Ishikawa (cell line): Measurements from ENCODE around the gene SFT2D3.

Experiments
- CEBPB ChIP-seq: IDR thresholded peaks from 2 replicates; pipeline ENCODE4 v1.6.1; 2012
- CREB1 ChIP-seq: IDR thresholded peaks from 2 replicates; pipeline ENCODE4 v1.6.1; 2012; ENCODE audit warnings: low read depth
- EP300 ChIP-seq: IDR thresholded peaks from 2 replicates; pipeline ENCODE4 v1.6.1; 2012; ENCODE audit warnings: borderline replicate concordance
- FOXM1 ChIP-seq: IDR thresholded peaks from 2 replicates; pipeline ENCODE4 v1.6.1; 2012; ENCODE audit warnings: low read depth, borderline replicate concordance
- MAX ChIP-seq: IDR thresholded peaks from 2 replicates; pipeline ENCODE4 v1.6.1; 2012
- NFIC ChIP-seq: IDR thresholded peaks from 2 replicates; pipeline ENCODE4 v1.6.1; 2012
- RAD21 ChIP-seq: IDR thresholded peaks from 2 replicates; pipeline ENCODE4 v1.6.1; 2012; ENCODE audit warnings: low read depth
- TCF12 ChIP-seq: IDR thresholded peaks from 2 replicates; pipeline ENCODE4 v1.6.1; 2012; ENCODE audit warnings: low read depth
- TEAD4 ChIP-seq: IDR thresholded peaks from 2 replicates; pipeline ENCODE4 v1.6.1; 2012

GRCh38 chr2:127664895-127665225, 36.4 kb upstream of the SFT2D3 start:
- TF ChIP-seq NFIC (no peak), FOXM1 (no peak), CREB1 (no peak), RAD21 (no peak), EP300 (no peak), CEBPB (no peak), TCF12 (no peak), MAX (no peak), TEAD4 (no peak)
